ENCODE measurements around the gene TIMM29. TPM values are rescaled to one million over a fixed set of nuclear protein-coding genes. Genes with fewer than 3 reads are reported as not detected.

TIMM29 gene
- total RNA-seq, 4 donors from 2014 or later: 39.6 to 53.2 (median 49.8) TPM

DNA sequence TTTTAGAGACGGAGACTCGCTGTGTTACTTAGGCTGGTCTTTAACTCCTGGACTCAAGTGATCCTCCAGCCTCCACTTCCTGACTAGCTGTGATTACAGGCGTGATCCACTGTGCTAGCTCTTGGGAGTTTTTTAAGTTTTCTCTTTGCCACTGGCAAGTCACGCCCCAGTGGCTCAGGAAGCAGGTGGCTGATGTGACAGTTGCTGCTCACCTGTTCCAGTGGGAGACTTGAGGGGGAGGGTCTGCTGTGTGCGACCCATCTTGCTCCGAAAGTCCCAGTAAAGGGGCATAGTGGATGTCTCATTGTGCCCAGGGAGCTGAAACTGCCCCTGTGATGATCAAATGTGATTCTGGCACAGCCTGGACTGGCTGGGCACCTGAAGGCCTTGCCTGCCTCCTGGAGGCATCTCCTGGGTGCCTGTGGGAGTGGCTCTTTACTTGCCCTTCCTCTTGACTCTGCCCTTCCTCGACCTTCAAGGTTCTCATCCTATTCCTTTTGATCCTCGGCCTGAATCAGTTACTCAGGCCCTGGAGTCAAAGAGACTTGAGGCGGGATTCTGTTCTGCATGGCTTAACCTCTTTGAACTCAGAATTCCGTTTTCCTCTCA lies 40.0 kb downstream of the TIMM29 start:
- intact Hi-C loops (cut with DNase I; ENCODE audit: low total_unique reads): no loop called here
- no peak for DNase-seq (ENCODE audit: low spot score in 2 of 2)
- H3K4me3 ChIP-seq (ENCODE audit: low read depth, poor library complexity, severe bottlenecking): no peak overlapping the region
- TF ChIP-seq POLR2A (IDR thresholded peaks at IDR 0.05): no peak
- TF ChIP-seq, protein P1, sequence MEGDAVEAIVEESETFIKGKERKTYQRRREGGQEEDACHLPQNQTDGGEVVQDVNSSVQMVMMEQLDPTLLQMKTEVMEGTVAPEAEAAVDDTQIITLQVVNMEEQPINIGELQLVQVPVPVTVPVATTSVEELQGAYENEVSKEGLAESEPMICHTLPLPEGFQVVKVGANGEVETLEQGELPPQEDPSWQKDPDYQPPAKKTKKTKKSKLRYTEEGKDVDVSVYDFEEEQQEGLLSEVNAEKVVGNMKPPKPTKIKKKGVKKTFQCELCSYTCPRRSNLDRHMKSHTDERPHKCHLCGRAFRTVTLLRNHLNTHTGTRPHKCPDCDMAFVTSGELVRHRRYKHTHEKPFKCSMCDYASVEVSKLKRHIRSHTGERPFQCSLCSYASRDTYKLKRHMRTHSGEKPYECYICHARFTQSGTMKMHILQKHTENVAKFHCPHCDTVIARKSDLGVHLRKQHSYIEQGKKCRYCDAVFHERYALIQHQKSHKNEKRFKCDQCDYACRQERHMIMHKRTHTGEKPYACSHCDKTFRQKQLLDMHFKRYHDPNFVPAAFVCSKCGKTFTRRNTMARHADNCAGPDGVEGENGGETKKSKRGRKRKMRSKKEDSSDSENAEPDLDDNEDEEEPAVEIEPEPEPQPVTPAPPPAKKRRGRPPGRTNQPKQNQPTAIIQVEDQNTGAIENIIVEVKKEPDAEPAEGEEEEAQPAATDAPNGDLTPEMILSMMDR (IDR thresholded peaks at IDR 0.05): no peak
- WGBS, 2 donors: 57 to 58% methylated on average over 10 of the region's 10 CpGs

DNA sequence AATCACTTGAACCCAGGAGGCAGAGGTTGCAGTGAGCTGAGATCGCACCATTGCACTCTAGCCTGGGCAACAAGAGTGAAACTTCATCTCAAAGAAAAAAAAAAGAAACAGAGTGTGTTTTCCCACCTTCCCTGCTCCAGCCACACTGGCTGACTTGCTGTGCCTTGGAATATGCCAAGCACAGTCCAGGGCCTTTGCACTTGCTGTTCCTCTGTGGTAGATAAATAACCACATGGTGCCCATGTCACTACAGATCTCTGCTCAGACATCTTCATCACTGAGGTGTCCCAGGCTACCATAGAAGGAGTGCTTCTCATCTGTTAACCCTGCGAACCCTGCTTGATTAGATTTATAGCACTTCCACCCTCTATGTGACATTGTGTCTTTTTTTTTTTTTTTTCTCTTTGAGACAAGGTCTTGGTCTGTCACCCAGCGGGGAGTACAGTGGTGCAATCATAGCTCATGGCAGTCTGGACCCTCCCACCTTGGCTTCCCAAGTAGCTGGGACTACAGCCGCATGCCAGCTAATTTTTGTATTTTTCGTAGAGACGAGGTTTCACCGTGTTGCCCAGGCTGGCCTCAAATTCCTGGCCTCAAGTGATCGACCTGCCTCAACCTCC lies 42.6 kb downstream of the TIMM29 start:
- H3K4me3 ChIP-seq (ENCODE audit: low read depth, poor library complexity, severe bottlenecking): no peak overlapping the region
- DNase-seq (ENCODE audit: low spot score in 2 of 2): no peak
- WGBS, 2 donors: 96 to 98% methylated on average over 8 of the region's 8 CpGs
- TF ChIP-seq, protein P1 (IDR thresholded peaks at IDR 0.05): no peak
- no peak for TF ChIP-seq POLR2A (IDR thresholded peaks at IDR 0.05)
- intact Hi-C loops (cut with DNase I; ENCODE audit: low total_unique reads): no loop called here

DNA sequence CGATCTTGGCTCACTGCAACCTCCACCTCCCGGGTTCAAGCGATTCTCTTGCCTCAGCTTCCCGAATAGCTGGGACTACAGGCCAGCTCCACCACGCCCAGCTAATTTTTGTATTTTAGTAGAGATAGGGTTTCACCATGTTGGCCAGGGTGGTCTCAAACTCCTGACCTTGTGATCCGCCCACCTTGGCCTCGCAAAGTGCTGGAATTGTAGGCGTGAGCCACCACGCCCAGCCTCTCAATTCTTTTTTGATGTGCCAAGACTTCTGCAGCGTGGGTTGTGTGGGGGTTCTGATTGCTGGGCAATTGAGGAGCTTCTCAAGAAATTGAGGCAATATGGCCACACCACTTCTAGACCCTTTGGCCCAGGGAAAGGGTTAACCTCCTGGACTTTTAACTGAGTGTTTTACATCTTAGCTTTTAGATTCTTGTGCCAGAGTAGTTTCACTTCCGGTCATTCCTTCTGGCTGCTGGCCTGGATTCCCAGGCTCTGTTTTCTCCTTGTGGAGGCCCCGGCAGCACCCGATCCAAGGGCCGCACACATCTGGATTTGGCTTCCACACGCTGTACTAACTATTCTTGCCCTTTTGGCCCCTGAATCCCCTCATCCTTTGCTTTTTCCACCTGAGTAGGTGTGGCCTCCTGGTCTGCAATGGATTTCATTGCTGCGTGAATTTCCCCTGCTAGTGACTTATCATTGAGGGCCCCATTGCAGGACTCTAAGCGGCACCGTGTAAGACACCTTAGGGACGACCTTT lies 46.9 kb downstream of the TIMM29 start:
- intact Hi-C loops (cut with DNase I; ENCODE audit: low total_unique reads): no loop called here
- H3K4me3 ChIP-seq (ENCODE audit: low read depth, poor library complexity, severe bottlenecking): no peak overlapping the region
- TF ChIP-seq, protein P1 (IDR thresholded peaks at IDR 0.05): no peak
- TF ChIP-seq POLR2A (IDR thresholded peaks at IDR 0.05): no peak
- 63% methylated on average over 19 of the region's 19 CpGs for WGBS, 2 donors
- no peak for DNase-seq (ENCODE audit: low spot score in 2 of 2)

DNA sequence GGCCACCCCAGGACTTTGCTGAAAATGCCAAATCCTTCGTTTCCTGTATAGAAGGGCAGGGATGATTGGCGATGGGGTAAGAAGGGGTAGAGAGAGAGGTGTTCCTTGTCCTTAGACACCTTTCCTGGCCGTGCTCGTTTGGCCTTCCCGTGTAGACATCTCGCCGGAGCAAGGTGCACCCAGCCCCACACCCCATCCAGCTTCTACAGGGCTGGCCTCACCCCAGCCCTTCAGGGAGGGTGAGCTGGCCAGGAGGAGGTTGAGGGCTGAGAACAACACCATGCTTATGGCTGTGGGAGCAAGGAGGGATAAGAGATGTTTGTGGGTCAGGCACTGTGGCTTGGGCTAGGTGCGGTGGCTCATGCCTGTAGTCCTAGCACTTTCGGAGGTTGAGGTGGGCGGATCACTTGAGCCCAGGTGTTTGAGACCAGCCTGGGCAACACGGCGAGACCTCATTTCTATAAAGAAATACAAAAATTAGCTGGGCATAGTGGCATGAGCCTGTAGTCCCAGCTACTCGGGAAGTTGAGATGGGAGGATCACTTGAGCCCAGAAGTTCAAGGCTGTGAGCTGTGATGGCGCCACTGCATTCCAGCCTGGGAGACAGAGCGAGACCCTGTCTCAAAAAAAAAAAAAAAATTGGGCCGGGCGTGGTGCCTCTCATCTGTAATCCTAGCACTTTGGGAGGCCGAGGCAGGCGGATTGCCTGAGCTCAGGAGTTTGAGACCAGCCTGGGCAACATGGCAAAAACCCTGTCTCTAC lies 47.7 kb downstream of the TIMM29 start:
- 68 to 69% methylated on average over 19 of the region's 19 CpGs for WGBS, 2 donors
- H3K4me3 ChIP-seq (ENCODE audit: low read depth, poor library complexity, severe bottlenecking): no peak overlapping the region
- DNase-seq (ENCODE audit: low spot score in 2 of 2): no peak
- TF ChIP-seq POLR2A (IDR thresholded peaks at IDR 0.05): no peak
- TF ChIP-seq, protein P1 (IDR thresholded peaks at IDR 0.05): no peak
- intact Hi-C loops (cut with DNase I; ENCODE audit: low total_unique reads): no loop called here

DNA sequence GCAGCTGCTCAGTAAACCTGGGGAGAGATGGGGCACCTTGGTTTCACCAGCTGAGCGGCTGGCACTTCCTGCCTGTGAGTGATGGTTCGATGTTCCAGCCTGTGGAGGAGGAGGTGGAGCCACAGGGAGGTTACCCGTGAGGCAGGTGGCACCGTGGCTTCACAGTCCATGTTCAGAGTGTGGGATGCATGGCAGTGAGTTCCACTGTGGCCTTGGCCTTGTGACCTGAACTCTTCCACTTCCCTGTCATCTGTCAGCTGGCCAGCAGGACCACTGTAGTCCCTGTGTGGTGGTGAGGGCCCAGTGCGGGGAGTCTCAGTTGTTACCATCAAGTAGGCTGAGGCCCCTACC lies 49.1 kb downstream of the TIMM29 start:
- H3K4me3 ChIP-seq (ENCODE audit: low read depth, poor library complexity, severe bottlenecking): no peak overlapping the region
- TF ChIP-seq, protein P1 (IDR thresholded peaks at IDR 0.05): no peak
- TF ChIP-seq POLR2A (IDR thresholded peaks at IDR 0.05): no peak
- DNase-seq (ENCODE audit: low spot score in 2 of 2): no peak
- 57 to 79% methylated on average over 5 of the region's 5 CpGs for WGBS, 2 donors
- intact Hi-C loops (cut with DNase I; ENCODE audit: low total_unique reads): no loop called here

Other genes with a start within 250 kb of the TIMM29 start
- gene QTRT1, start 227.4 kb upstream of the TIMM29 start, total RNA-seq: 10 to 100 TPM; 25.1 to 33.7 (median 31.0) TPM
- gene DNM2, start 210.7 kb upstream of the TIMM29 start, total RNA-seq: 100 to 1,000 TPM; 182 to 245 (median 218) TPM
- 10 to 100 TPM; 14.4 to 34.9 (median 26.5) TPM for gene TMED1, start 92.6 kb upstream of the TIMM29 start, total RNA-seq
- under 1 TPM in 2 of 4 donors, not detected in 2; 0.42 to 0.91 TPM for gene C19orf38, start 80.4 kb upstream of the TIMM29 start, total RNA-seq
- gene CARM1, start 57.3 kb upstream of the TIMM29 start, total RNA-seq: 10 to 100 TPM; 19.8 to 24.9 (median 21.2) TPM
- gene YIPF2, start 172 bp upstream of the TIMM29 start, total RNA-seq: 10 to 100 TPM; 38.4 to 55.3 (median 47.8) TPM
- gene SMARCA4, start 32.2 kb downstream of the TIMM29 start, total RNA-seq: 100 to 1,000 TPM in 1 of 4 donors, 10 to 100 TPM in 3; 78.4 to 115 (median 81.7) TPM
- gene LDLR, start 160.7 kb downstream of the TIMM29 start, total RNA-seq: 10 to 100 TPM; 48.7 to 62.8 (median 58.7) TPM
- 1 to 10 TPM in 2 of 4 donors, under 1 TPM in 2; 0.17 to 8.5 (median 0.82) TPM for gene SPC24, start 227.0 kb downstream of the TIMM29 start, total RNA-seq

All from lower leg skin (tissue), 4 donors.